HEK293 (cell line): ENCODE results near the gene PPFIA4.

Experiments used
- CTCF ChIA-PET: fragments of 350-600 bp; formaldehyde crosslinking; extraction: SDS; loops from one replicate; lab custom pipeline; 2021; ENCODE audit warnings: antibody characterized with exemption; lab: Yijun Ruan, JAX
- POLR2A ChIA-PET: fragments of 300-600 bp; formaldehyde crosslinking; extraction: SDS; loops from one replicate; lab custom pipeline; 2020; ENCODE audit warnings: antibody characterized with exemption, inconsistent platforms; lab: Yijun Ruan, JAX
- H3K27ac ChIP-seq: fragments of 200-500 bp; sonication (Bioruptor generic); 2 replicates; pipeline ENCODE4 v1.5.1; 2014; ENCODE audit warnings: low read depth, low read length, control low read depth, inconsistent platforms; ENCODE audit errors: extremely low read depth
- H3K36me3 ChIP-seq, 2 experiments: fragments of 200-500 bp in 1 of 2; sonication (Bioruptor generic) in 1 of 2; 1 replicate in 1 of 2; 2 replicates in 1 of 2; pipeline ENCODE4 v1.5.1; 2014 to 2017; ENCODE audit warnings: inconsistent platforms in 2 of 2, low read length in 2 of 2; ENCODE audit not compliant: control insufficient read depth in 2 of 2, insufficient read depth in 1 of 2
- H3K4me1 ChIP-seq: fragments of 200-500 bp; sonication (Bioruptor generic); 2 replicates; pipeline ENCODE4 v1.5.1; 2014; ENCODE audit warnings: mild to moderate bottlenecking, low read length, inconsistent platforms; ENCODE audit not compliant: control insufficient read depth, insufficient read depth
- H3K4me3 ChIP-seq: 2 replicates; pipeline ENCODE4 v1.5.1; 2011; ENCODE audit warnings: low read depth, mild to moderate bottlenecking, control low read depth, low read length, moderate library complexity
- H3K9me3 ChIP-seq: fragments of 200-500 bp; sonication (Bioruptor generic); 2 replicates; pipeline ENCODE4 v1.5.1; 2014; ENCODE audit warnings: low read depth, low read length, inconsistent platforms; ENCODE audit not compliant: control insufficient read depth, insufficient read depth
- HOXC10 ChIP-seq: sonication (generic); formaldehyde crosslinking; IDR thresholded peaks from 2 replicates; pipeline ENCODE4 v1.8.1; 2023; ENCODE audit warnings: mild to moderate bottlenecking, missing genetic modification reagents
- KLF17 ChIP-seq: fragments of 450-650 bp; formaldehyde crosslinking; IDR thresholded peaks from 2 replicates; pipeline ENCODE4 v1.5.1; 2016; ENCODE audit warnings: missing biosample characterization, missing genetic modification characterization
- KLF7 ChIP-seq: fragments of 450-650 bp; formaldehyde crosslinking; IDR thresholded peaks from 2 replicates; pipeline ENCODE4 v1.5.1; 2016; ENCODE audit warnings: missing biosample characterization, missing genetic modification characterization, borderline replicate concordance
- MZF1 ChIP-seq: fragments of 450-650 bp; formaldehyde crosslinking; IDR thresholded peaks from 2 replicates; pipeline ENCODE4 v1.5.1; 2017; ENCODE audit warnings: missing biosample characterization, missing genetic modification characterization, borderline replicate concordance
- PRDM10 ChIP-seq: fragments of 450-650 bp; formaldehyde crosslinking; IDR thresholded peaks from 2 replicates; pipeline ENCODE4 v1.5.1; 2016; ENCODE audit warnings: missing biosample characterization, missing genetic modification characterization
- SP2 ChIP-seq: fragments of 450-650 bp; formaldehyde crosslinking; IDR thresholded peaks from 2 replicates; pipeline ENCODE4 v1.5.1; 2016; ENCODE audit warnings: missing biosample characterization, missing genetic modification characterization
- ZBTB1 ChIP-seq: fragments of 450-650 bp; formaldehyde crosslinking; IDR thresholded peaks from 2 replicates; pipeline ENCODE4 v1.5.1; 2016; ENCODE audit warnings: missing biosample characterization, missing genetic modification characterization
- ZBTB49 ChIP-seq: fragments of 450-650 bp; formaldehyde crosslinking; IDR thresholded peaks from 2 replicates; pipeline ENCODE4 v1.5.1; 2016; ENCODE audit warnings: missing biosample characterization, missing genetic modification characterization, low read depth
- ZFP37 ChIP-seq: fragments of 450-650 bp; formaldehyde crosslinking; IDR thresholded peaks from 2 replicates; pipeline ENCODE4 v1.5.1; 2016; ENCODE audit warnings: missing biosample characterization, missing genetic modification characterization
- ZNF132 ChIP-seq: fragments of 450-650 bp; formaldehyde crosslinking; IDR thresholded peaks from 2 replicates; pipeline ENCODE4 v1.5.1; 2017; ENCODE audit warnings: missing biosample characterization, missing genetic modification characterization, borderline replicate concordance
- ZNF133 ChIP-seq: fragments of 450-650 bp; formaldehyde crosslinking; IDR thresholded peaks from 2 replicates; pipeline ENCODE4 v1.5.1; 2016; ENCODE audit warnings: missing biosample characterization, missing genetic modification characterization
- ZNF140 ChIP-seq: fragments of 450-650 bp; formaldehyde crosslinking; IDR thresholded peaks from 2 replicates; pipeline ENCODE4 v1.5.1; 2016; ENCODE audit warnings: missing biosample characterization, missing genetic modification characterization
- ZNF16 ChIP-seq: fragments of 450-650 bp; formaldehyde crosslinking; IDR thresholded peaks from 2 replicates; pipeline ENCODE4 v1.5.1; 2016; ENCODE audit warnings: low read depth, missing biosample characterization, missing genetic modification characterization
- ZNF169 ChIP-seq: fragments of 450-650 bp; formaldehyde crosslinking; IDR thresholded peaks from 2 replicates; pipeline ENCODE4 v1.5.1; 2016; ENCODE audit warnings: missing biosample characterization, missing genetic modification characterization
- ZNF202 ChIP-seq: fragments of 450-650 bp; formaldehyde crosslinking; IDR thresholded peaks from 2 replicates; pipeline ENCODE4 v1.5.1; 2016; ENCODE audit warnings: missing biosample characterization, missing genetic modification characterization, borderline replicate concordance
- ZNF23 ChIP-seq: fragments of 450-650 bp; formaldehyde crosslinking; IDR thresholded peaks from 2 replicates; pipeline ENCODE4 v1.5.1; 2016; ENCODE audit warnings: missing biosample characterization, missing genetic modification characterization, borderline replicate concordance
- ZNF266 ChIP-seq: fragments of 450-650 bp; formaldehyde crosslinking; IDR thresholded peaks from 2 replicates; pipeline ENCODE4 v1.5.1; 2016; ENCODE audit warnings: missing biosample characterization, missing genetic modification characterization, low read depth
- ZNF354C ChIP-seq: fragments of 450-650 bp; formaldehyde crosslinking; IDR thresholded peaks from 2 replicates; pipeline ENCODE4 v1.5.1; 2016; ENCODE audit warnings: missing biosample characterization, missing genetic modification characterization, low read depth, borderline replicate concordance
- ZNF366 ChIP-seq: fragments of 450-650 bp; formaldehyde crosslinking; conservative IDR thresholded peaks from 2 replicates; pipeline ENCODE4 v1.5.1; 2016; ENCODE audit warnings: missing biosample characterization, missing genetic modification characterization
- ZNF544 ChIP-seq: fragments of 450-650 bp; formaldehyde crosslinking; IDR thresholded peaks from 2 replicates; pipeline ENCODE4 v1.5.0; 2017; ENCODE audit warnings: missing biosample characterization, missing genetic modification characterization
- ZNF600 ChIP-seq: fragments of 450-650 bp; formaldehyde crosslinking; IDR thresholded peaks from 2 replicates; pipeline ENCODE4 v1.5.1; 2016; ENCODE audit warnings: missing biosample characterization, missing genetic modification characterization
- ZNF610 ChIP-seq: fragments of 450-650 bp; formaldehyde crosslinking; IDR thresholded peaks from 2 replicates; pipeline ENCODE4 v1.5.1; 2016; ENCODE audit warnings: missing biosample characterization, missing genetic modification characterization, borderline replicate concordance
- ZNF623 ChIP-seq: fragments of 450-650 bp; formaldehyde crosslinking; IDR thresholded peaks from 2 replicates; pipeline ENCODE4 v1.5.1; 2016; ENCODE audit warnings: missing biosample characterization, missing genetic modification characterization
- ZNF664 ChIP-seq: fragments of 450-650 bp; formaldehyde crosslinking; IDR thresholded peaks from 2 replicates; pipeline ENCODE4 v1.5.1; 2016; ENCODE audit warnings: missing biosample characterization, missing genetic modification characterization
- ZNF76 ChIP-seq: fragments of 450-650 bp; formaldehyde crosslinking; IDR thresholded peaks from 2 replicates; pipeline ENCODE4; 2016; ENCODE audit warnings: low read depth, missing biosample characterization, missing genetic modification characterization, borderline replicate concordance
- ZNF768 ChIP-seq: fragments of 450-650 bp; formaldehyde crosslinking; IDR thresholded peaks from 2 replicates; pipeline ENCODE4 v1.5.1; 2018; ENCODE audit warnings: missing biosample characterization, mild to moderate bottlenecking, missing genetic modification characterization
- ZSCAN4 ChIP-seq: fragments of 450-650 bp; formaldehyde crosslinking; IDR thresholded peaks from 2 replicates; pipeline ENCODE4 v1.5.1; 2017; ENCODE audit warnings: missing biosample characterization, missing genetic modification characterization

Gene PPFIA4

GRCh38 chr1:203097001-203097400 lies 70.7 kb downstream of the PPFIA4 start (continued):
- TF ChIP-seq ZNF23 (tag by site-specific recombination): no peak
- TF ChIP-seq ZNF544 (tag by site-specific recombination): no peak
- no peak for TF ChIP-seq ZNF169 (tag by site-specific recombination)
- no peak for TF ChIP-seq MZF1 (tag by site-specific recombination)
- no peak for TF ChIP-seq KLF7 (tag by site-specific recombination)
- no peak for TF ChIP-seq ZNF354C (tag by site-specific recombination)
- TF ChIP-seq ZBTB1: no peak
- TF ChIP-seq ZNF140: no peak

- no peaks in the 10 kb centered on the region for H3K36me3 ChIP-seq
- ChIA-PET POLR2A (no interaction called here), CTCF (interaction anchor here (0.7 to 1.4 kb wide), 4 partner anchors 15 to 748 kb away, joined by 3 to 4 read pairs (median 4); no protein-coding TSS in a partner anchor)
- TF ChIP-seq ZNF16 (no peak), ZNF768 (tag by site-specific recombination) (no peak), ZNF600 (tag by site-specific recombination) (no peak), ZNF202 (tag by site-specific recombination) (no peak), ZSCAN4 (tag by site-specific recombination) (no peak), ZNF664 (tag by site-specific recombination) (no peak), ZNF76 (tag by site-specific recombination) (no peak), KLF17 (no peak), ZNF366 (tag by site-specific recombination) (no peak), ZNF610 (no peak), ZNF133 (tag by site-specific recombination) (no peak)
- H3K4me1 ChIP-seq: no peaks in the 10 kb centered on the region
- H3K9me3 ChIP-seq: no peaks in the 10 kb centered on the region
- H3K4me3 ChIP-seq: no peak overlapping the region
- no peak overlapping the region for H3K27ac ChIP-seq
Observed at GRCh38 chr1:203098445-203098844, 72.2 kb downstream of the PPFIA4 start.

- H3K36me3 ChIP-seq: no peaks in the 10 kb centered on the region
- TF ChIP-seq PRDM10 (tag by site-specific recombination) (no peak), ZBTB49 (tag by site-specific recombination) (no peak), ZNF132 (tag by site-specific recombination) (no peak), ZFP37 (tag by site-specific recombination) (no peak), ZNF623 (tag by site-specific recombination) (no peak), SP2 (tag by site-specific recombination) (no peak), HOXC10 (CRISPR knock-in tag) (no peak), ZNF266 (no peak)
- TF ChIP-seq, all 188 proteins: peak for 0
- CTCF ChIA-PET: interaction anchor here (0.6 to 2.8 kb wide), 9 partner anchors 13 to 749 kb away, joined by 3 to 15 read pairs (median 4); no protein-coding TSS in a partner anchor
- no peak overlapping the region for H3K27ac ChIP-seq
- H3K4me1 ChIP-seq: no peaks in the 10 kb centered on the region
- H3K4me3 ChIP-seq: no peak overlapping the region
- H3K9me3 ChIP-seq: no peaks in the 10 kb centered on the region
- POLR2A ChIA-PET: no interaction called here
Observed at GRCh38 chr1:203098914-203099520, 72.7 kb downstream of the PPFIA4 start.
